Right lobe of liver (tissue), 4 donors: ENCODE data around the gene ERBB4.

Experiments
- CTCF ChIP-seq, 4 donors: fragments of 200-600 bp in 3 of 4; fragments of 450-650 bp in 1 of 4; IDR thresholded peaks; one replicate each; pipeline versions ENCODE4 v1.5.1 to v1.8.0; 2016 to 2022; ENCODE audit warnings: antibody characterized with exemption in 4 of 4, mild to moderate bottlenecking in 2 of 4
- POLR2A ChIP-seq: fragments of 450-650 bp; IDR thresholded peaks from one replicate; pipeline ENCODE4 v1.6.1; 2017; ENCODE audit warnings: antibody characterized with exemption, mild to moderate bottlenecking
- donor health status: DM: no; HTN: no; CAD: no.
- donor health status: DM: no; HTN: no; CAD: no.
- donor health status: DM: no; HTN: yes; CAD: no.

- no peak for TF ChIP-seq CTCF (IDR thresholded peaks at IDR 0.05)
- no peak for TF ChIP-seq POLR2A
Measured at GRCh38 chr2:211367711-211368110, 1170.9 kb downstream of the ERBB4 start.
